H1 (cell line): Measurements from ENCODE around the gene ME3. TPM values are rescaled to one million over a fixed set of nuclear protein-coding genes. Genes with fewer than 3 reads are reported as not detected.

Experiments used
- CTCF ChIA-PET: fragments of 300-600 bp; sonication (Branson Sonifier 250); formaldehyde crosslinking; loops from one replicate; lab custom pipeline; 2021; ENCODE audit not compliant: partially characterized antibody; lab: Charles Lee
- POLR2A ChIA-PET: fragments of 300-600 bp; sonication (Branson Sonifier 250); formaldehyde crosslinking; loops from one replicate; lab custom pipeline; 2021; ENCODE audit warnings: inconsistent platforms; ENCODE audit not compliant: partially characterized antibody; lab: Charles Lee
- DNase-seq, 2 experiments: peaks; one replicate each; pipeline versions ENCODE4 v3.0.0 to v3.0.0-alpha.2; 2010 to 2022; ENCODE audit warnings: low spot score in 2 of 2, low read depth in 1 of 2, mixed read lengths in 1 of 2
- FAIRE-seq: peaks from 2 replicates; lab custom pipeline; 2011; peaks lifted over from hg19 to GRCh38; lab: Jason Lieb, UNC
- H2AFZ ChIP-seq: 2 replicates; pipeline ENCODE4 v1.8.1; 2012; ENCODE audit warnings: low read length, inconsistent platforms
- H2AK5ac ChIP-seq: 2 replicates; pipeline ENCODE4 v1.6.1; 2013; ENCODE audit warnings: low read depth, low read length
- H2BK120ac ChIP-seq: replicated peaks from 2 replicates; pipeline ENCODE3; 2013; ENCODE audit warnings: low read depth, low read length, inconsistent platforms
- H2BK12ac ChIP-seq: 2 replicates; pipeline ENCODE4 v1.6.1; 2013; ENCODE audit warnings: low read depth, low read length
- H2BK15ac ChIP-seq: 2 replicates; pipeline ENCODE4 v1.6.1; 2013; ENCODE audit warnings: low read length
- H2BK20ac ChIP-seq: 2 replicates; pipeline ENCODE4 v1.6.1; 2013; ENCODE audit warnings: low read length
- H2BK5ac ChIP-seq: 2 replicates; pipeline ENCODE4 v1.6.1; 2013; ENCODE audit warnings: low read depth, low read length
- H3K14ac ChIP-seq: 2 replicates; pipeline ENCODE4 v1.6.1; 2013; ENCODE audit warnings: inconsistent platforms; ENCODE audit not compliant: insufficient read length
- H3K18ac ChIP-seq: 2 replicates; pipeline ENCODE4 v1.6.1; 2013; ENCODE audit warnings: low read length; ENCODE audit errors: extremely low read depth
- H3K23ac ChIP-seq: 2 replicates; pipeline ENCODE4 v1.6.1; 2013; ENCODE audit warnings: inconsistent platforms; ENCODE audit not compliant: insufficient read length
- H3K23me2 ChIP-seq: 2 replicates; pipeline ENCODE4 v1.6.1; 2013; ENCODE audit warnings: low read depth, low read length
- H3K27ac ChIP-seq: 2 replicates; pipeline ENCODE4 v1.6.1; 2011; ENCODE audit warnings: low read depth, low read length, inconsistent platforms
- H3K27me3 ChIP-seq, 4 experiments: replicated peaks in 1 of 4; 1 replicate in 1 of 4; 2 replicates in 3 of 4; pipeline versions ENCODE4 v1.6.1 to v1.8.1; 2011 to 2013; ENCODE audit warnings: low read length in 3 of 4, mild to moderate bottlenecking in 3 of 4, inconsistent platforms in 2 of 4, mixed read lengths in 2 of 4, moderate library complexity in 1 of 4; ENCODE audit not compliant: control insufficient read depth in 3 of 4, insufficient read depth in 3 of 4; ENCODE audit errors: extremely low read depth in 1 of 4
- H3K36me3 ChIP-seq, 4 experiments: 2 replicates each; pipeline versions ENCODE4 v1.6.1 to v1.8.1; 2011 to 2013; ENCODE audit warnings: mild to moderate bottlenecking in 4 of 4, low read length in 3 of 4, moderate library complexity in 2 of 4, control low read depth in 1 of 4, inconsistent platforms in 1 of 4; ENCODE audit not compliant: insufficient read depth in 4 of 4, control insufficient read depth in 2 of 4
- H3K4ac ChIP-seq: replicated peaks from 2 replicates; pipeline ENCODE3; 2013; ENCODE audit warnings: low read length, low read depth, mixed read lengths, inconsistent platforms; ENCODE audit not compliant: insufficient read length
- H3K4me1 ChIP-seq, 4 experiments: replicated peaks in 1 of 4; 1 replicate in 1 of 4; 2 replicates in 3 of 4; pipeline versions ENCODE4 v1.6.1 to v1.8.1; 2011 to 2013; ENCODE audit warnings: low read length in 3 of 4, inconsistent platforms in 2 of 4, mixed read lengths in 1 of 4; ENCODE audit not compliant: insufficient read depth in 4 of 4, control insufficient read depth in 3 of 4
- H3K4me2 ChIP-seq, 2 experiments: 2 replicates each; pipeline versions ENCODE4 v1.6.1 to v1.8.1; 2011 to 2013; ENCODE audit warnings: low read depth in 2 of 2, low read length in 2 of 2, control low read depth in 1 of 2, inconsistent platforms in 1 of 2, mild to moderate bottlenecking in 1 of 2; ENCODE audit not compliant: insufficient read depth in 1 of 2
- H3K4me3 ChIP-seq, 4 experiments: fragments of 200-600, 300-600 bp in 1 of 4; sonication (generic), shearing (Covaris generic), sonication (Bioruptor Twin) in 1 of 4; 2 replicates each; pipeline versions ENCODE4 v1.5.1 to v1.8.1; 2011 to 2016; ENCODE audit warnings: low read length in 4 of 4, low read depth in 3 of 4, control low read depth in 2 of 4, inconsistent platforms in 2 of 4, mild to moderate bottlenecking in 2 of 4, mixed read lengths in 1 of 4, moderate library complexity in 1 of 4; ENCODE audit not compliant: insufficient read depth in 2 of 4; ENCODE audit errors: extremely low read depth in 1 of 4
- H3K56ac ChIP-seq: replicated peaks from 2 replicates; pipeline ENCODE3; 2013; ENCODE audit warnings: low read depth, mild to moderate bottlenecking, mixed read lengths, low read length, inconsistent platforms; ENCODE audit not compliant: insufficient read length
- H3K79me1 ChIP-seq: 2 replicates; pipeline ENCODE4 v1.6.1; 2013; ENCODE audit warnings: low read depth, low read length, control low read depth
- H3K79me2 ChIP-seq, 2 experiments: 2 replicates each; pipeline versions ENCODE4 v1.6.1 to v1.8.1; 2012 to 2013; ENCODE audit warnings: low read length in 2 of 2, mild to moderate bottlenecking in 2 of 2, inconsistent platforms in 1 of 2; ENCODE audit not compliant: insufficient read depth in 2 of 2, control insufficient read depth in 1 of 2
- H3K9ac ChIP-seq, 4 experiments: replicated peaks in 1 of 4; 1 replicate in 1 of 4; 2 replicates in 3 of 4; pipeline versions ENCODE4 v1.6.1 to v1.8.1; 2011 to 2013; ENCODE audit warnings: low read depth in 3 of 4, low read length in 3 of 4, control low read depth in 2 of 4, mild to moderate bottlenecking in 2 of 4, moderate library complexity in 2 of 4, inconsistent platforms in 1 of 4; ENCODE audit errors: extremely low read depth in 1 of 4
- H3K9me3 ChIP-seq, 2 experiments: 2 replicates each; pipeline versions ENCODE4 v1.6.1 to v1.8.1; 2012 to 2013; ENCODE audit warnings: mild to moderate bottlenecking in 2 of 2, moderate library complexity in 2 of 2, control low read depth in 1 of 2, inconsistent platforms in 1 of 2, low read depth in 1 of 2, low read length in 1 of 2, mixed read lengths in 1 of 2; ENCODE audit not compliant: insufficient read depth in 2 of 2
- H4K20me1 ChIP-seq, 2 experiments: replicated peaks in 1 of 2; 2 replicates each; pipeline versions ENCODE3 to v1.8.1; 2011 to 2013; ENCODE audit warnings: inconsistent platforms in 2 of 2, low read length in 2 of 2, mild to moderate bottlenecking in 1 of 2; ENCODE audit not compliant: insufficient read depth in 2 of 2, control insufficient read depth in 1 of 2
- H4K5ac ChIP-seq: 2 replicates; pipeline ENCODE4 v1.6.1; 2013; ENCODE audit warnings: low read length, low read depth, mixed read lengths, inconsistent platforms; ENCODE audit not compliant: insufficient read length
- H4K8ac ChIP-seq: 2 replicates; pipeline ENCODE4 v1.8.0; 2013; ENCODE audit warnings: mild to moderate bottlenecking, moderate library complexity, low read length, inconsistent platforms; ENCODE audit not compliant: insufficient read depth; ENCODE audit errors: extremely low read depth
- H4K91ac ChIP-seq: replicated peaks from 2 replicates; pipeline ENCODE3; 2013; ENCODE audit warnings: low read length, mixed read lengths, inconsistent platforms; ENCODE audit not compliant: insufficient read length
- ATF2 ChIP-seq: IDR thresholded peaks from 2 replicates; pipeline ENCODE4 v1.6.1; 2012; ENCODE audit warnings: low read length, inconsistent platforms
- BRCA1 ChIP-seq: IDR thresholded peaks from 2 replicates; pipeline ENCODE4 v1.6.1; 2012; ENCODE audit warnings: low read depth, low read length, improper control_type of control experiment
- CBX5 ChIP-seq: fragments of 300-800, 300-1000 bp; sonication (generic); IDR thresholded peaks from 2 replicates; pipeline ENCODE4 v1.7.1; 2016; ENCODE audit warnings: antibody characterized with exemption, low read length, low read depth
- CHD1 ChIP-seq: IDR thresholded peaks from 2 replicates; pipeline ENCODE4 v1.6.1; 2012; ENCODE audit warnings: low read depth, low read length, improper control_type of control experiment
- GTF2F1 ChIP-seq: IDR thresholded peaks from 2 replicates; pipeline ENCODE4 v1.6.1; 2012; ENCODE audit warnings: low read depth, low read length, improper control_type of control experiment, borderline replicate concordance
- JUN ChIP-seq: IDR thresholded peaks from 2 replicates; pipeline ENCODE4 v1.6.1; 2011; ENCODE audit warnings: low read depth, mild to moderate bottlenecking, improper control_type of control experiment, low read length
- KDM5A ChIP-seq: fragments of 200-600 bp; IDR thresholded peaks from 2 replicates; pipeline ENCODE4 v1.7.1; 2012; ENCODE audit warnings: mild to moderate bottlenecking, low read length, inconsistent platforms, mixed read lengths
- MAFK ChIP-seq: IDR thresholded peaks from 2 replicates; pipeline ENCODE4 v1.6.1; 2012; ENCODE audit warnings: low read depth, mild to moderate bottlenecking, improper control_type of control experiment, low read length
- NRF1 ChIP-seq: IDR thresholded peaks from 2 replicates; pipeline ENCODE4 v1.6.1; 2011; ENCODE audit warnings: mild to moderate bottlenecking, low read depth, low read length, improper control_type of control experiment
- POLR2AphosphoS5 ChIP-seq: IDR thresholded peaks from 2 replicates; pipeline ENCODE4 v1.6.1; 2011; ENCODE audit warnings: low read depth, low read length
- RAD21 ChIP-seq, 2 experiments: IDR thresholded peaks in 1 of 2; conservative IDR thresholded peaks in 1 of 2; 2 replicates each; pipeline ENCODE4 v1.6.1; 2011; ENCODE audit warnings: low read depth in 2 of 2, low read length in 2 of 2, improper control_type of control experiment in 1 of 2, inconsistent platforms in 1 of 2, mild to moderate bottlenecking in 1 of 2, moderate library complexity in 1 of 2
- RFX5 ChIP-seq: IDR thresholded peaks from 2 replicates; pipeline ENCODE4 v1.6.1; 2011; ENCODE audit warnings: low read depth, low read length, improper control_type of control experiment, borderline replicate concordance
- SIN3A ChIP-seq, 2 experiments: IDR thresholded peaks in 1 of 2; conservative IDR thresholded peaks in 1 of 2; 2 replicates each; pipeline ENCODE4 v1.6.1; 2011 to 2012; ENCODE audit warnings: low read length in 2 of 2, improper control_type of control experiment in 1 of 2, low read depth in 1 of 2, mild to moderate bottlenecking in 1 of 2
- WGBS, 2 experiments: shearing (Covaris generic) in 1 of 2; methylation state at CpG; one replicate each; pipeline versions ENCODE4 v1.1.6 to v1.1.7; 2013 to 2015; ENCODE audit warnings: low lambda C conversion rate in 2 of 2, mixed read lengths in 2 of 2, inconsistent platforms in 1 of 2, low coverage in 1 of 2, missing lambda C conversion rate in 1 of 2; ENCODE audit not compliant: insufficient replicate concordance in 2 of 2, insufficient coverage in 1 of 2, insufficient read length in 1 of 2; ENCODE audit errors: extremely low coverage in 1 of 2, missing lambda C conversion rate in 1 of 2; 5-methylcytosine and 5-hydroxymethylcytosine counted together
- polyA plus RNA-seq, 7 experiments: library from polyadenylated mRNA; depleted of rRNA in 3 of 7; stranded (reverse) in 5 of 7; unstranded in 2 of 7; fragments of >200 nt in 5 of 7; fragments of 200-250 nt in 2 of 7; gene quantifications; 1 replicate in 5 of 7; 2 replicates in 1 of 7; 4 replicates in 1 of 7; pipeline versions ENCODE4 v1.2.1 to v1.2.3, GENCODE V29; 2011 to 2013; ENCODE audit warnings: missing spikeins in 2 of 7, mixed read lengths in 2 of 7
- total RNA-seq: library from RNA; stranded (reverse); fragmentation: NEBNext Ultra II Directional; extraction: Animal tissue kit (Norgen Biotek cat#: 25700); gene quantifications from 2 replicates; pipeline ENCODE4 v1.2.1, GENCODE V29; 2021

ME3 gene
- total and polyA plus RNA-seq, 2 of the 8 experiments (the other 6 are each of a cell fraction or from before 2014, with no cell fraction given), result 1.5 to 2.8 TPM

- Histone ChIP-seq H4K5ac (no peak overlapping the region), H3K4me1 (no peaks in the 10 kb centered on the region), H3K4me2 (no peak overlapping the region), H2BK20ac (no peak overlapping the region), H2AK5ac (no peak overlapping the region), H3K36me3 (no peaks in the 10 kb centered on the region), H3K27me3 (no peaks in the 10 kb centered on the region), H4K8ac (no peak overlapping the region), H3K23ac (no peak overlapping the region), H3K23me2 (no peaks in the 10 kb centered on the region), H3K14ac (no peak overlapping the region), H2BK5ac (no peak overlapping the region), H2AFZ (no peak overlapping the region), H3K9ac (no peak overlapping the region), H3K27ac (no peak overlapping the region), H3K4ac (no peak overlapping the region), H3K9me3 (no peaks in the 10 kb centered on the region), H3K18ac (no peak overlapping the region), H2BK120ac (no peak overlapping the region), H2BK12ac (no peak overlapping the region), H3K79me1 (no peaks in the 10 kb centered on the region), H4K20me1 (no peaks in the 10 kb centered on the region), H3K56ac (no peak overlapping the region), H2BK15ac (no peak overlapping the region), H3K79me2 (no peaks in the 10 kb centered on the region), H3K4me3 (no peak overlapping the region), H4K91ac (no peak overlapping the region)
- CTCF ChIA-PET, result interaction anchor here (1.0 to 6.5 kb wide), 3 partner anchors 10 to 174 kb away, joined by 3 to 27 read pairs (median 4); no protein-coding TSS in a partner anchor
- 90% methylated on average over 2 of the region's 2 CpGs; no CpG with 5 or more reads in 1 of the 2 experiments for WGBS, 2 experiments
- POLR2A ChIA-PET, result no interaction called here
- FAIRE-seq, result no peak
- no peak for DNase-seq
- TF ChIP-seq CBX5 (no peak), MAFK (no peak), JUN (no peak), GTF2F1 (no peak), RFX5 (no peak), ATF2 (no peak), KDM5A (no peak), RAD21 (IDR thresholded peaks at IDR 0.05 in 1 of 2, conservative IDR thresholded peaks at IDR 0.05 in 1 of 2; ENCODE audit: low read depth in 2 of 2, low read length in 2 of 2) (no peak), SIN3A (conservative IDR thresholded peaks at IDR 0.05 in 1 of 2, IDR thresholded peaks at IDR 0.05 in 1 of 2; ENCODE audit: low read depth in 1 of 2, low read length in 2 of 2) (no peak), NRF1 (no peak), POLR2AphosphoS5 (no peak), BRCA1 (no peak), CHD1 (no peak)
These were observed 96.5 kb downstream of the ME3 start for GRCh38 chr11:86575927-86576326.
